HepG2 (cell line): Measurements from ENCODE around the gene DHRS9.

ENCODE experiments used
- BRCA1 ChIP-seq: sonication (generic); formaldehyde crosslinking; IDR thresholded peaks from 2 replicates; pipeline ENCODE4 v1.4.0; 2020; ENCODE audit warnings: missing genetic modification reagents
- NR2F6 ChIP-seq, 2 experiments: IDR thresholded peaks; 2 replicates each; pipeline ENCODE4 v1.6.1; 2016; ENCODE audit warnings: antibody characterized with exemption in 1 of 2, mild to moderate bottlenecking in 1 of 2
- PBX3 ChIP-seq: sonication (generic); formaldehyde crosslinking; IDR thresholded peaks from 2 replicates; pipeline ENCODE4 v1.8.1; 2023; ENCODE audit warnings: missing genetic modification reagents, inconsistent platforms, borderline replicate concordance

GRCh38 chr2:169080250-169081069, 11.1 kb downstream of the DHRS9 start:
- TF ChIP-seq NR2F6 (IDR thresholded peaks at IDR 0.05), result no peak
- TF ChIP-seq NR2F6 (CRISPR knock-in tag; IDR thresholded peaks at IDR 0.05), result no peak
- no peak for TF ChIP-seq BRCA1 (CRISPR knock-in tag)
- TF ChIP-seq PBX3, result no peak
